HepG2 (cell line): ENCODE results near the gene FBXL2. TPM values are rescaled to one million over a fixed set of nuclear protein-coding genes. Genes with fewer than 3 reads are reported as not detected.

Experiments used
- ATAC-seq: fragments of 200-7000 bp; cut with Tn5 transposase; 3 replicates; pipeline ENCODE4 v1.9.1; 2020; ENCODE audit warnings: mild to moderate bottlenecking, moderate library complexity
- BruUV-seq: library from RNA; stranded (reverse); fragments of 400-500 nt; replicated peaks from 2 replicates; lab custom pipeline; 2021; lab: Mats Ljungman, UMichigan
- CTCF ChIA-PET: fragments of 300-600 bp; formaldehyde crosslinking; extraction: SDS; loops from one replicate; lab custom pipeline; 2021; ENCODE audit warnings: low total read pairs, inconsistent platforms, low intra/inter-chr PET ratio; lab: Yijun Ruan, JAX
- POLR2A ChIA-PET: fragments of 350-600 bp; sonication (Branson Sonifier 250); formaldehyde crosslinking; loops from one replicate; lab custom pipeline; 2020; ENCODE audit warnings: antibody characterized with exemption, inconsistent platforms; lab: Yijun Ruan, JAX
- DNase-seq: peaks from one replicate; pipeline ENCODE4 v3.0.0-alpha.2; 2015; ENCODE audit warnings: low spot score
- FAIRE-seq: peaks from 3 replicates; lab custom pipeline; 2011; peaks lifted over from hg19 to GRCh38; lab: Jason Lieb, UNC
- H2AFZ ChIP-seq: one replicate; pipeline ENCODE4 v1.6.1; 2011; ENCODE audit warnings: low read length, inconsistent platforms
- H3K27ac ChIP-seq: fragments of 300-600 bp; 3 replicates; pipeline ENCODE4 v1.8.0; 2011; ENCODE audit warnings: mixed run types, mild to moderate bottlenecking, mixed read lengths, low read length, inconsistent platforms; ENCODE audit not compliant: insufficient read depth; ENCODE audit errors: extremely low read length
- H3K27me3 ChIP-seq, 2 experiments: fragments of 200-600 bp in 1 of 2; 2 replicates in 1 of 2; 3 replicates in 1 of 2; pipeline versions ENCODE4 v1.6.0 to v1.8.0; 2011; ENCODE audit warnings: low read length in 2 of 2, mild to moderate bottlenecking in 2 of 2, moderate library complexity in 2 of 2, inconsistent platforms in 1 of 2; ENCODE audit not compliant: insufficient read depth in 2 of 2, control insufficient read depth in 1 of 2
- H3K36me3 ChIP-seq, 2 experiments: fragments of 200-600 bp in 1 of 2; replicated peaks in 1 of 2; 2 replicates in 1 of 2; 3 replicates in 1 of 2; pipeline versions ENCODE4 v1.5.1 to v1.8.0; 2011; ENCODE audit warnings: low read length in 2 of 2, inconsistent platforms in 1 of 2; ENCODE audit not compliant: insufficient read depth in 2 of 2, control insufficient read depth in 1 of 2
- H3K4me1 ChIP-seq: 2 replicates; pipeline ENCODE4 v1.5.1; 2012; ENCODE audit warnings: low read length, inconsistent platforms; ENCODE audit not compliant: insufficient read depth
- H3K4me2 ChIP-seq: 2 replicates; pipeline ENCODE4 v1.6.0; 2011; ENCODE audit warnings: low read depth, low read length, inconsistent platforms
- H3K4me3 ChIP-seq, 3 experiments: fragments of 200-600 bp in 1 of 3; sonication (generic), shearing (Covaris generic) in 1 of 3; replicated peaks in 1 of 3; 2 replicates each; pipeline ENCODE4 v1.5.1; 2011 to 2016; ENCODE audit warnings: low read length in 3 of 3, inconsistent platforms in 2 of 3, low read depth in 2 of 3, mild to moderate bottlenecking in 2 of 3, control low read depth in 1 of 3, mixed read lengths in 1 of 3; ENCODE audit not compliant: insufficient read depth in 1 of 3
- H3K79me2 ChIP-seq: one replicate; pipeline ENCODE4 v1.6.1; 2011; ENCODE audit warnings: low read length, inconsistent platforms; ENCODE audit not compliant: insufficient read depth
- H3K9ac ChIP-seq: 2 replicates; pipeline ENCODE4 v1.6.0; 2011; ENCODE audit warnings: mild to moderate bottlenecking, low read depth, low read length, inconsistent platforms; ENCODE audit not compliant: insufficient read depth
- H3K9me3 ChIP-seq: 2 replicates; pipeline ENCODE4 v1.5.1; 2012; ENCODE audit warnings: mild to moderate bottlenecking, low read length
- H4K20me1 ChIP-seq: 2 replicates; pipeline ENCODE4 v1.6.0; 2011; ENCODE audit warnings: inconsistent platforms, mild to moderate bottlenecking, low read length, moderate library complexity; ENCODE audit not compliant: insufficient read depth
- ATF6 ChIP-seq: sonication (generic); formaldehyde crosslinking; conservative IDR thresholded peaks from 2 replicates; pipeline ENCODE4 v1.4.0; 2020; ENCODE audit warnings: missing genetic modification reagents
- HDAC2 ChIP-seq: sonication (generic); formaldehyde crosslinking; IDR thresholded peaks from 2 replicates; pipeline ENCODE4 v1.4.0; 2020; ENCODE audit warnings: missing genetic modification reagents
- IRX3 ChIP-seq: sonication (generic); formaldehyde crosslinking; IDR thresholded peaks from 2 replicates; pipeline ENCODE4 v1.8.1; 2023; ENCODE audit warnings: mild to moderate bottlenecking, low read depth, missing genetic modification reagents, borderline replicate concordance
- JUNB ChIP-seq: sonication (generic); formaldehyde crosslinking; IDR thresholded peaks from 2 replicates; pipeline ENCODE4 v1.8.0; 2022; ENCODE audit warnings: missing genetic modification reagents, mild to moderate bottlenecking, borderline replicate concordance
- MAFG ChIP-seq: sonication (generic); formaldehyde crosslinking; IDR thresholded peaks from 2 replicates; pipeline ENCODE4 v1.5.1; 2020; ENCODE audit warnings: mild to moderate bottlenecking, missing genetic modification reagents
- NCOA5 ChIP-seq: sonication (generic); formaldehyde crosslinking; IDR thresholded peaks from 2 replicates; pipeline ENCODE4 v1.4.0; 2020; ENCODE audit warnings: missing genetic modification reagents
- TCF7L2 ChIP-seq: IDR thresholded peaks from 2 replicates; pipeline ENCODE4 v1.6.1; 2011; ENCODE audit warnings: mild to moderate bottlenecking, low read depth, low read length, moderate library complexity
- ZBTB2 ChIP-seq: sonication (generic); formaldehyde crosslinking; IDR thresholded peaks from 2 replicates; pipeline ENCODE4 v1.8.0; 2022; ENCODE audit warnings: low read depth, missing genetic modification reagents
- ZC3H13 ChIP-seq: sonication (generic); formaldehyde crosslinking; IDR thresholded peaks from 2 replicates; pipeline ENCODE4 v1.8.1; 2023; ENCODE audit warnings: mild to moderate bottlenecking, missing genetic modification reagents, moderate library complexity
- ZNF275 ChIP-seq: sonication (generic); formaldehyde crosslinking; IDR thresholded peaks from 2 replicates; pipeline ENCODE4 v1.8.0; 2022; ENCODE audit warnings: missing genetic modification reagents, mild to moderate bottlenecking, inconsistent platforms, borderline replicate concordance
- ZNF281 ChIP-seq: sonication (generic); formaldehyde crosslinking; IDR thresholded peaks from 2 replicates; pipeline ENCODE4 v1.4.0; 2020; ENCODE audit warnings: missing genetic modification reagents, borderline replicate concordance
- ZNF691 ChIP-seq: sonication (generic); formaldehyde crosslinking; IDR thresholded peaks from 2 replicates; pipeline ENCODE4 v1.4.0; 2020; ENCODE audit warnings: missing genetic modification reagents, low read depth, mild to moderate bottlenecking, borderline replicate concordance
- WGBS: methylation state at CpG from one replicate; pipeline ENCODE4 v1.1.6; 2017; ENCODE audit warnings: low lambda C conversion rate; 5-methylcytosine and 5-hydroxymethylcytosine counted together
- in situ Hi-C: cut with HindIII; loops from 2 replicates; pipeline ENCODE4 v1.10.0; 2017; ENCODE audit warnings: low pct_unique_long_range_greater_than_20kb; ENCODE audit not compliant: extremely low pct_ligation_motif_present
- intact Hi-C: fragments of 100-400 bp; cut with micrococcal nuclease; formaldehyde crosslinking; loops from one replicate; pipeline ENCODE4 v1.10.0; 2022; ENCODE audit not compliant: unreplicated experiment
- polyA plus RNA-seq, 8 experiments: library from polyadenylated mRNA; depleted of rRNA in 3 of 8; stranded (reverse) in 7 of 8; unstranded in 1 of 8; fragments of >200 nt; fragmentation: Illumina TruSeq in 4 of 8; extraction: Trizol in 4 of 8; gene quantifications; 2 replicates each; pipeline versions ENCODE4 v1.2.1 to v1.2.3, GENCODE V29; 2011 to 2016; ENCODE audit warnings: low read depth in 4 of 8, missing spikeins in 1 of 8, mixed read lengths in 1 of 8; ENCODE audit not compliant: insufficient read depth in 1 of 8
- total RNA-seq, 5 experiments: library from RNA; depleted of rRNA; stranded (reverse); fragments of >200 nt; fragmentation: Illumina TruSeq; extraction: Trizol; gene quantifications; 2 replicates each; pipeline ENCODE4 v1.2.3, GENCODE V29; 2016; ENCODE audit warnings: low read depth in 1 of 5
- TF ChIP-seq, protein P1 (sequence below): fragments of 450-650 bp; IDR thresholded peaks from 2 replicates; pipeline ENCODE4 v1.6.1; 2017

Gene FBXL2
- total and polyA plus RNA-seq, 2 of the 13 experiments (the other 11 are each of a cell fraction or from before 2014, with no cell fraction given): 1.8 to 5.0 TPM

DNA sequence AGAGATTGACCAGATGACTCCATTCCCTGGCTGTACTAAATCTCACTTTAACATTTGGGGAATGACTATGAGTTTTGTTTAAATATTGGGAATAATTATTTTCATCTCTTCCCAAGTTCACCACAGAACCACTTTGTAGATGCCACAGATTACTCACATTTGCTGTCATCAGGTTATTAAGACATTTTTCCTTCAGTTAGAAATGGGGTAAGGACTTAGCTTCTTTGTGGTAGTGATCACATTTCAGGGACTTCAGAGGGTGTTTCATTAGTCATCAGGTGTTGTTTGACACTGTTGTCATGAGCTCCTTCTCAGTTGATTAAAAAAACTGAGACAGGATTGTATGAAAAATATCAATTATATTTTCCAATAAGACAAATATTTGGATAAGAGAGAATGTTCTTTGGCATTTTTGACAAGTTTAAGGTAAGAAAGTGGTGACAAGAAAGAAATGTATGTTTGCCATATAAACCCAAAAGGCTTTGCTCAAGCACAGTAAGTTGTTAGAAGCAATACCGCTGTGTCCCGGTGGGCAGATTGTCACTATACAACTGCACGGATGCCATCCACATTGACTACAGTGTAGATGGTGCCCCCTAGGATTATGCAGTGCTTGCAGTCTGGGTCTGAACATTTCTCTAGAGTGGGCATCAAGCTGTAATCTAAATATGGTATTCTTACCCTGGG lies 22.3 kb downstream of the FBXL2 start:
- Histone ChIP-seq H3K9ac (no peak overlapping the region), H3K4me1 (no peaks in the 10 kb centered on the region), H3K4me2 (no peak overlapping the region), H2AFZ (no peak overlapping the region), H3K4me3 (no peak overlapping the region), H3K9me3 (no peaks in the 10 kb centered on the region), H3K27ac (no peak overlapping the region), H4K20me1 (no peaks in the 10 kb centered on the region), H3K27me3 (no peaks in the 10 kb centered on the region), H3K79me2 (no peaks in the 10 kb centered on the region), H3K36me3 (0 out of 5 replicates have a peak, but pooled peaks cover 0 to 5% of the 10 kb centered on the region in 2 experiments)
- 87% methylated on average over 3 of the region's 3 CpGs for WGBS
- FAIRE-seq: no peak
- in situ Hi-C loops: no loop called here
- ATAC-seq: no peak
- BruUV-seq: no TSS peak
- POLR2A ChIA-PET: no interaction called here
- no peak for DNase-seq
- CTCF ChIA-PET: no interaction called here
- intact Hi-C loops: no loop called here
- no peak for TF ChIP-seq ZNF275 (CRISPR knock-in tag)
- no peak for TF ChIP-seq ZNF281 (CRISPR knock-in tag)
- no peak for TF ChIP-seq ZC3H13 (CRISPR knock-in tag)
- TF ChIP-seq ZNF691: no peak
- TF ChIP-seq, protein P1, sequence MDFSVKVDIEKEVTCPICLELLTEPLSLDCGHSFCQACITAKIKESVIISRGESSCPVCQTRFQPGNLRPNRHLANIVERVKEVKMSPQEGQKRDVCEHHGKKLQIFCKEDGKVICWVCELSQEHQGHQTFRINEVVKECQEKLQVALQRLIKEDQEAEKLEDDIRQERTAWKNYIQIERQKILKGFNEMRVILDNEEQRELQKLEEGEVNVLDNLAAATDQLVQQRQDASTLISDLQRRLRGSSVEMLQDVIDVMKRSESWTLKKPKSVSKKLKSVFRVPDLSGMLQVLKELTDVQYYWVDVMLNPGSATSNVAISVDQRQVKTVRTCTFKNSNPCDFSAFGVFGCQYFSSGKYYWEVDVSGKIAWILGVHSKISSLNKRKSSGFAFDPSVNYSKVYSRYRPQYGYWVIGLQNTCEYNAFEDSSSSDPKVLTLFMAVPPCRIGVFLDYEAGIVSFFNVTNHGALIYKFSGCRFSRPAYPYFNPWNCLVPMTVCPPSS: no peak
- no peak for TF ChIP-seq TCF7L2
- no peak for TF ChIP-seq ZBTB2 (CRISPR knock-in tag)
- no peak for TF ChIP-seq HDAC2 (CRISPR knock-in tag)
- no peak for TF ChIP-seq JUNB (CRISPR knock-in tag)
- no peak for TF ChIP-seq NCOA5 (CRISPR knock-in tag)
- TF ChIP-seq MAFG (CRISPR knock-in tag): no peak
- TF ChIP-seq IRX3 (CRISPR knock-in tag): no peak
- no peak for TF ChIP-seq ATF6 (CRISPR knock-in tag)
